ENCODE measurements around the gene FOSL2.

FOSL2 gene

GRCh38 chr2:28413899-28414295 lies 21.2 kb downstream of the FOSL2 start:
- no peak for DNase-seq

GRCh38 chr2:28414583-28414982 lies 21.9 kb downstream of the FOSL2 start:
- DNase-seq, result no peak

- no peak for DNase-seq
Observed at GRCh38 chr2:28415010-28415409, 22.4 kb downstream of the FOSL2 start.

GRCh38 chr2:28415715-28416114 lies 23.1 kb downstream of the FOSL2 start:
- DNase-seq, result no peak

- no peak for DNase-seq
Observed at GRCh38 chr2:28419003-28419402, 26.3 kb downstream of the FOSL2 start.

GRCh38 chr2:28419443-28420270 lies 27.0 kb downstream of the FOSL2 start:
- no peak for DNase-seq

- no peak for DNase-seq
Observed at GRCh38 chr2:28420722-28421121, 28.1 kb downstream of the FOSL2 start.

GRCh38 chr2:28422908-28423741 lies 30.5 kb downstream of the FOSL2 start:
- no peak for DNase-seq

GRCh38 chr2:28423856-28424605 lies 31.4 kb downstream of the FOSL2 start:
- peak; percentile 68 for DNase-seq

- no peak for DNase-seq
Observed at GRCh38 chr2:28424799-28425463, 32.3 kb downstream of the FOSL2 start.

- no peak for DNase-seq
Observed at GRCh38 chr2:28425464-28425835, 32.8 kb downstream of the FOSL2 start.

- DNase-seq, result no peak
Observed at GRCh38 chr2:28427741-28428415, 35.2 kb downstream of the FOSL2 start.

GRCh38 chr2:28428486-28428885 lies 35.8 kb downstream of the FOSL2 start:
- DNase-seq, result no peak

GRCh38 chr2:28429636-28430376 lies 37.1 kb downstream of the FOSL2 start:
- no peak for DNase-seq

- DNase-seq, result no peak
Observed at GRCh38 chr2:28430377-28430765, 37.7 kb downstream of the FOSL2 start.

GRCh38 chr2:28430788-28431418 lies 38.2 kb downstream of the FOSL2 start:
- no peak for DNase-seq

- DNase-seq, result no peak
Observed at GRCh38 chr2:28431741-28432140, 39.1 kb downstream of the FOSL2 start.

GRCh38 chr2:28432362-28432761 lies 39.7 kb downstream of the FOSL2 start:
- DNase-seq, result no peak

GRCh38 chr2:28433215-28433614 lies 40.6 kb downstream of the FOSL2 start:
- no peak for DNase-seq

- no peak for DNase-seq
Observed at GRCh38 chr2:28433935-28434599, 41.4 kb downstream of the FOSL2 start.

Data from GDM1 (cell line).